SK-N-MC (cell line): ENCODE results near the gene GNPAT.

Source experiments
- DNase-seq: peaks from one replicate; pipeline ENCODE4 v3.0.0-alpha.2; 2011; ENCODE audit warnings: low read depth, low spot score
- H3K27ac ChIP-seq: fragments of 200-600 bp; sonication (generic); 2 replicates; pipeline ENCODE4 v1.5.1; 2016; ENCODE audit warnings: mixed run types
- H3K36me3 ChIP-seq: fragments of 200-600 bp; sonication (generic); 2 replicates; pipeline ENCODE4 v1.6.1; 2017; ENCODE audit warnings: antibody characterized with exemption, low read length, mixed read lengths; ENCODE audit not compliant: insufficient read depth
- H3K4me3 ChIP-seq: fragments of 200-600 bp; sonication (generic); 2 replicates; pipeline ENCODE4 v1.5.1; 2016
- H3K9ac ChIP-seq: fragments of 200-600 bp; sonication (generic); 2 replicates; pipeline ENCODE4 v1.8.0; 2017; ENCODE audit warnings: mixed run types, mixed read lengths; ENCODE audit not compliant: insufficient read length
- H3K9me3 ChIP-seq: fragments of 200-600 bp; sonication (generic); 2 replicates; pipeline ENCODE4 v1.6.1; 2017; ENCODE audit warnings: low read depth, mild to moderate bottlenecking, antibody characterized with exemption, low read length, moderate library complexity, mixed read lengths
- EZH2 ChIP-seq: fragments of 200-600 bp; sonication (generic); IDR thresholded peaks from one replicate; pipeline ENCODE4 v1.6.1; 2017; ENCODE audit warnings: antibody characterized with exemption
- FOXP2 ChIP-seq: optimal IDR thresholded peaks from 2 replicates; pipeline ENCODE3; 2011; ENCODE audit warnings: mild to moderate bottlenecking, moderate library complexity; ENCODE audit not compliant: insufficient read depth; ENCODE audit errors: extremely low read length, control extremely low read depth
- POLR2AphosphoS5 ChIP-seq: IDR thresholded peaks from 2 replicates; pipeline ENCODE4 v1.6.1; 2012; ENCODE audit warnings: mild to moderate bottlenecking, low read depth, low read length, borderline replicate concordance

The GNPAT gene

DNA sequence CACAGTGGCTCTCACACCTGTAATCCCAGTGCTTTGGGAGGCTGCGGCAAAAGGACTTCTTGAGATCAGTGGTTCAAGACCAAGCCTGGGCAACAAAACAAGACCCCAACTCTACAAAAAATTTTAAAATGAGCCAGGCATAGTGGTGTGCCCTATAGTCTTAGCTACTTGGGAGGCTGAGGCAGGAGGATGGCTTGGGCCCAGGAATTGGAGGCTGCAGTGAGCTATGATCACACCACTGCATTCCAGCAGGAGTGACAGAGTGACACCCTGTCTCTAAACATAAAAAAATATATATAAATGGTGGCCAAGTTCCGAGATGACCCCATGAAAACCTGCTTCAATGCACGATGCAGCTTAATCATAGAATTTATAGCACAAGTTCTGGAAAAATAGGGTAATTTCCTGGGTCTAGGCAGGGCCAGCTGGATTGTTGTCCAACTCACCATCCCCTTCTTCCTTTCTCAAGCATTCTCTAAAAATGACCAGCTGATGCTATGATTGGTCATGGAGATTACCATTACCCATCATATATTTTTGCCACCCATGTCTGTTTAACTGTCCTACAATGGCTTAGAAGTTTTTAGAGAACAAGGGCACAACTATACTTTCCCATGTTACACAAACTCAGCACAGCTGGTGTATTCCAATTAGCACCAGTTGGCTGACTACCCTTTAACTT, 5.3 kb upstream of the GNPAT start:
- Histone ChIP-seq H3K9ac (no peak overlapping the region), H3K27ac (no peak overlapping the region), H3K9me3 (no peaks in the 10 kb centered on the region), H3K4me3 (no peak overlapping the region), H3K36me3 (peaks cover 35% of the 10 kb centered on the region)
- DNase-seq = no peak
- TF ChIP-seq FOXP2 = no peak
- TF ChIP-seq EZH2 = no peak
- TF ChIP-seq POLR2AphosphoS5 = no peak

DNA sequence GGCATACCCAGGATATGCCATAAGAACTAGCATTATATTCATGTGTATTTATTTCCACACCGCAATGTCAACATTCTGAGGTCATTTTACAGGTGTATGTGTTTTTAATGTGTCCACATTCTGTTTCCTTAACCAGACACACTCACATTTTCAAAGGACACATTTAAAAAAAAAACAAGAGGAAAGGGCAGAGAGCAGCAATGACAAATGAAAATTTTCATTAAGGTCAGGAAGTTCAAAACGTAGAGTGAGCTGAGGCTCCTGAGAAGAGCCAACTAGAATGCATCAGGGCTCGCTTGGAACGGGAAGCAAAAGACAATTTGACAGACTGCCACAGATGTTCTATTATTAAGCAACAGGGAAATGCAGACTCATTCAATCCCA, 4.8 kb upstream of the GNPAT start:
- Histone ChIP-seq H3K4me3 (no peak overlapping the region), H3K9ac (no peak overlapping the region), H3K36me3 (peaks cover 29% of the 10 kb centered on the region), H3K9me3 (no peaks in the 10 kb centered on the region), H3K27ac (no peak overlapping the region)
- no peak for DNase-seq
- TF ChIP-seq FOXP2 (no peak), EZH2 (no peak), POLR2AphosphoS5 (no peak)

DNA sequence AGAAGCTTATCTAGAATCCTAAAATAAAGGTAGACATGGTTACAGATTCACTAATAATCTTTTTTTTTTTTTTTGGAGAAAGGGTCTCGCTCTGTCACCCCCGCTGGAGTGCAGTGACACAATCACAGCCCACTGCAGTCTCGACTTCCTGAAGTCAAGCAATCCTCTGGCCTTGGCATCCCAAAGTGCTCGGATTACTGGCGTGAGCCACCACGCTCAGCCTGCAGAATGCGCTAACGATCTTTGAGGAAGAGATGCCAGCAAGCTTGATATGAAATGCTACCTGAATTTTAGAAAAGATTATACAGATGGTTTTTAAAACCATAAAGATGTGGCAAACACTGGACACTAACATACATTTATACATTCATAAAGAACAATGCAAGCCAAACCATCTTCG, 4.1 kb upstream of the GNPAT start:
- no peak overlapping the region for H3K4me3 ChIP-seq
- DNase-seq = no peak
- H3K9ac ChIP-seq = no peak overlapping the region
- peaks cover 28% of the 10 kb centered on the region for H3K36me3 ChIP-seq
- TF ChIP-seq FOXP2 (no peak), EZH2 (no peak)
- H3K27ac ChIP-seq = no peak overlapping the region
- H3K9me3 ChIP-seq = no peaks in the 10 kb centered on the region

DNA sequence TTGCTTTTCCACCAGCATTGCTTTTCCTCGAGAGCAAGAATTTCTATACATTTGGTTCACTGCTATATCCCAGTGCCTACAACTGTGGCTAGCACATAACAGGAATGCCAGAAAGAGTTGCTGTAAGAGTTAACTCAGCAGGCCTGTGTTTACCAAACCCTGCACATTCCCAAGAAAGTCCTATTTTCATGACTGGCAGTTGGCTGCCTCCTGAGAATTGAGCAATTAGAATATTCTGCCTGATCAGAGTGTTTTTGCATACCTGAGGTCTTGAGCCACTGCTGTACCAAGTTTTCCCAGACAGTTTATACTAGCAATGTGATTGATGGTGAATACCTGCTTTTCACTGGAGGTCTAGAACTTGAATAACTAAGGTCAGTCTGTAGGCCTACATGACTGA, 2.7 kb upstream of the GNPAT start:
- Histone ChIP-seq H3K36me3 (peaks cover 28% of the 10 kb centered on the region), H3K4me3 (no peak overlapping the region), H3K9ac (no peak overlapping the region), H3K9me3 (no peaks in the 10 kb centered on the region), H3K27ac (no peak overlapping the region)
- TF ChIP-seq FOXP2 (no peak), EZH2 (no peak), POLR2AphosphoS5 (no peak)
- DNase-seq = no peak

DNA sequence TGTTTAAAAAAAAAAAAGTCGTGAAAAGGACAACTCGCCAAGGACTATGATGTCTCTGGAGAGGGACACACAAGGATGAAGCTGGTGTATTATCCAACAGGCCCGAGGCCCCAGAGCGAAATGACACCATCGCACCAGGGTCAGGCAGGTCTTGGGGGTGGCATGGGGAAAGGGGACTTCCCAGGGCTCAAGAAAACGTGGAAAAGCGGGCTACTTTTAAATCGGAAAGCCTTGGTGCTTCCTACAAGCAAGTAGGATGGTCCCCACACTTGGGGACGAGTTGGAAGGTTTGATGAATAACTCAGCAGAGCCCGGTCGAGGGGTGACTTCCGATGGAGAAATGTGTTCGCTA, 505 bp upstream of the GNPAT start:
- H3K4me3 ChIP-seq = peak overlapping the region; percentile 95
- peaks cover 28% of the 10 kb centered on the region for H3K36me3 ChIP-seq
- TF ChIP-seq POLR2AphosphoS5 (no peak), FOXP2 (no peak), EZH2 (no peak)
- H3K9me3 ChIP-seq = no peaks in the 10 kb centered on the region
- H3K27ac ChIP-seq = no peak overlapping the region
- DNase-seq = no peak
- peak overlapping the region; percentile 95 for H3K9ac ChIP-seq

DNA sequence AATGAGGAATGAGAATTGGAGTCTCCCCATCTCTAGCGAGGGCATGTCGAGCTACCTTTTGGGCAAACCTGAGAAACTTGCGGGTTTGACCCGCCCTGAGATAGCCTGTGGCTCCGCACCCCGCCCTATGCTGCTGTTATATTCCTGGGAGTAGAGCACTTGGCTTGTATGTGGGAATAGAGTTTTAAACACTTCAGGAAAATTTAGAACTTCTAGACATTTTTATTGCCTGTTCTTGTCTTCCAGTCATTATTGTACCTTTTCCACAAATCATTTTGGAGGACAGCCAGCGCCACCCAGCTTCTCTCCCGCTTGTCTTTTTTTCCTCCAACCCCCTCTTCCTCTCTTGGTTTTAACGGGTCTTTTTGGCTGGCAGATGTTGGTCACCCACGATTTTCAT, 738 bp downstream of the GNPAT start:
- DNase-seq = no peak
- peaks cover 26% of the 10 kb centered on the region for H3K36me3 ChIP-seq
- TF ChIP-seq POLR2AphosphoS5 (no peak), FOXP2 (no peak), EZH2 (no peak)

DNA sequence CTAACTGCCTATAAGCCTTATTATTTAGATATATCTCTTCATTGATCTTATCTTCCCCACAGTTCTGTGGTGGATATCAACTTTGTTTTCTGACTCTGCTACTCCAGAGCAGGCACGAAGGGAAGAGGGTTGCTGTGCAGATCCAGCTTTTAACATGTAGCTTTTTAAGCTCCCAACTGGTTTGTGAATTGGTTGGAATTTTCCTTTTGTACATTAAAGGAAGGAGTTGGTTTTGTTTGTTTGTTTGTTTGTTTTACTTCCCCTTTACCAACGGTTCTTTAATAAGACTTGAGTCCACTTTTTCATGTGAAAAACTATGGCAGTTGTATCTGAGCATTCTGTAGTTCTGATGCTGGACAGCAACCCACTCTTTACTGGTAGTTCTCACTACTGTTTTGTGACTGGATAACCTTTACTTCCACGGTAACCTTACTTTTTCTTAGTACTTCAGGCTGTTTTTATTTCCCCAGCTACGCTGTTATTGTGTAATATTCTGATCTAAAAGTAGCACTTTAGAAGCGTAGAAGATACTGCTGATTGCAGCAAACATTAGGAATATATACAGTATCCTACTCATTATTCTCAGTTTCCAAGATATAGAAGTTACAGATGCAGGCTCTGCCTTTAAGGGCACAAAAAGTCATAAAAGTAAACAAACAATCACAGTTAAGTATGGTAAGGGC, 1.6 kb downstream of the GNPAT start:
- TF ChIP-seq EZH2 (no peak), FOXP2 (no peak), POLR2AphosphoS5 (no peak)
- peak overlapping the region; percentile 95 for H3K4me3 ChIP-seq
- no peak for DNase-seq
- no peak overlapping the region for H3K27ac ChIP-seq
- H3K9me3 ChIP-seq = no peaks in the 10 kb centered on the region
- peaks cover 16% of the 10 kb centered on the region for H3K36me3 ChIP-seq
- peak overlapping the region; percentile 95 for H3K9ac ChIP-seq

More for the DNA sequence above, 738 bp downstream of the GNPAT start:
- peak overlapping the region; percentile 95 for H3K4me3 ChIP-seq
- H3K9ac ChIP-seq = peak overlapping the region; percentile 95
- H3K27ac ChIP-seq = peak overlapping the region; percentile 80
- no peaks in the 10 kb centered on the region for H3K9me3 ChIP-seq

DNA sequence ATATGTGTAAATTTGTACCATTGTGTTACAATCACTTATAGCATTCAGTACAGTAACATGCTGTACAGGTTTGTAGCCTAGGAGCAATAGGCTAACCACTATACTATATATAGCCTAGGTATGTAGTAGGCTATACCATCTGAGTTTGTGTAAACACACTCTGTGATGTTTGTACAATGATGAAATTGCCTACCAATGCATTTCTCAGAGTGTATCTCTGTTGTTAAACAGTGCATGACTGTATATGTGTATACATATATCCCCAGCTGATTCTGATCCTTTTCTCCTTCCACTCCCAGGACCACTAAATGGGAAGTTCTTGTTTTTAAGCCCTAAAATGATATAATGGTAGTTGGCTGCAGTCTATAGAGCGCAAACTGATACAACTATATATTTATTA, 7.8 kb downstream of the GNPAT start:
- no peak for DNase-seq
- H3K36me3 ChIP-seq = peaks cover 17% of the 10 kb centered on the region
- no peak overlapping the region for H3K4me3 ChIP-seq
- no peak overlapping the region for H3K9ac ChIP-seq
- no peak overlapping the region for H3K27ac ChIP-seq
- no peak for TF ChIP-seq POLR2AphosphoS5
- TF ChIP-seq EZH2 = no peak
- TF ChIP-seq FOXP2 = no peak
- no peaks in the 10 kb centered on the region for H3K9me3 ChIP-seq

DNA sequence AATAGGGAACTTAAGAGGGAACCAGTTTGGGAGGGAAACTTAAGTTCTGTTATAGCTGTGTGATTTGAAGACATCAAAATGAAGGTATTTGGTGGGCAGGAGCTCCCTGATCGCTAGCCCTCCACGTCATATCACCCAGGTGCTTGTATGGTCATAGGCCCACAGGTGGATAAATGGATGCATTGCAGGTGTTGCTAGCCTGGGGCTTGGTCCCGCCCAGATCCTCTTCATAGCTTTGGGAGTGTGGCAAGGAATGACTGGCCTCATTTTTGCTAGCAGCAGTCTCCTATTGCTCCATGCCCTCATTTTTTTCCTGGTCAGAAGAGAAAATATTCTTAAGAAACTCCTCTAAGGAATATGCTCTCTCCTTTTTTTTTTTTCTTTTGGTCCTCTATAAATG, 11.3 kb downstream of the GNPAT start:
- H3K36me3 ChIP-seq = peaks cover 27% of the 10 kb centered on the region
- no peak overlapping the region for H3K27ac ChIP-seq
- H3K4me3 ChIP-seq = no peak overlapping the region
- H3K9me3 ChIP-seq = no peaks in the 10 kb centered on the region
- H3K9ac ChIP-seq = no peak overlapping the region
- TF ChIP-seq FOXP2 = no peak
- DNase-seq = no peak
